CD1c-positive myeloid dendritic cell (primary cell): ENCODE data around the gene MYL7.

Experiments
- DNase-seq: peaks from one replicate; pipeline ENCODE4 v3.0.0-alpha.2; 2016; ENCODE audit errors: extremely low spot score

Gene MYL7

GRCh38 chr7:44112231-44112996 lies 28.7 kb downstream of the MYL7 start:
- DNase-seq, result no peak

- no peak for DNase-seq
These were observed 29.4 kb downstream of the MYL7 start for GRCh38 chr7:44111761-44112160.

DNA sequence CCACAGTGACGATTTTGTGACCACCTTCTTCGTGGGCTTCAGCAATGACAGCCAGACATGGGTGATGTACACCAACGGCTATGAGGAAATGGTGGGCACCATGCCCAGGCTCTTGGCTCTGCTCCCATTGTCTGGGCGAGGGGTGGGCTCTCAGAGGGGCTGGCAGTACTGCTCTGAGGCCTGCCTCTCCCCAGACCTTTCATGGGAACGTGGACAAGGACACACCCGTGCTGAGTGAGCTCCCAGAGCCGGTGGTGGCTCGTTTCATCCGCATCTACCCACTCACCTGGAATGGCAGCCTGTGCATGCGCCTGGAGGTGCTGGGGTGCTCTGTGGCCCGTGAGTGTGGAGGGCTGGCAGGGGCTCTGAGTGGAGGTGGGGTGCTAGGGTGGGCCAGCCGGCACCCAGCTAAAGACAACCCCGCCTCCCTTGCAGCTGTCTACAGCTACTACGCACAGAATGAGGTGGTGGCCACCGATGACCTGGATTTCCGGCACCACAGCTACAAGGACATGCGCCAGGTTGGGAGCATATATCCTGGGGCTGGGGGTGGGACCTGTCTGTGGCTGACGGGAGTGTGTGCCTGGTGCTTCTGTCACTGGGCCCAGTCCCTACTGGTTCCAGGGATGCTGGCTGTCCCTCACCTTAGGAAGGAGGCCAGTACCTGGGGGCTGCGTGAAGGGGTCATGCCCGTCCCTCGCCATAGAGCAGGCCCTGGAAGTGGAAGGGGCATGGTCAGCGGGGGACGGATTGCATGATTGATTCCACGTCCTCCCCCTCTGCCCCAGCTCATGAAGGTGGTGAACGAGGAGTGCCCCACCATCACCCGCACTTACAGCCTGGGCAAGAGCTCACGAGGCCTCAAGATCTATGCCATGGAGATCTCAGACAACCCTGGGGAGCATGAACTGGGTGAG lies 30.2 kb downstream of the MYL7 start:
- no peak for DNase-seq

- no peak for DNase-seq
These were observed 31.1 kb downstream of the MYL7 start for GRCh38 chr7:44109991-44110390.

DNA sequence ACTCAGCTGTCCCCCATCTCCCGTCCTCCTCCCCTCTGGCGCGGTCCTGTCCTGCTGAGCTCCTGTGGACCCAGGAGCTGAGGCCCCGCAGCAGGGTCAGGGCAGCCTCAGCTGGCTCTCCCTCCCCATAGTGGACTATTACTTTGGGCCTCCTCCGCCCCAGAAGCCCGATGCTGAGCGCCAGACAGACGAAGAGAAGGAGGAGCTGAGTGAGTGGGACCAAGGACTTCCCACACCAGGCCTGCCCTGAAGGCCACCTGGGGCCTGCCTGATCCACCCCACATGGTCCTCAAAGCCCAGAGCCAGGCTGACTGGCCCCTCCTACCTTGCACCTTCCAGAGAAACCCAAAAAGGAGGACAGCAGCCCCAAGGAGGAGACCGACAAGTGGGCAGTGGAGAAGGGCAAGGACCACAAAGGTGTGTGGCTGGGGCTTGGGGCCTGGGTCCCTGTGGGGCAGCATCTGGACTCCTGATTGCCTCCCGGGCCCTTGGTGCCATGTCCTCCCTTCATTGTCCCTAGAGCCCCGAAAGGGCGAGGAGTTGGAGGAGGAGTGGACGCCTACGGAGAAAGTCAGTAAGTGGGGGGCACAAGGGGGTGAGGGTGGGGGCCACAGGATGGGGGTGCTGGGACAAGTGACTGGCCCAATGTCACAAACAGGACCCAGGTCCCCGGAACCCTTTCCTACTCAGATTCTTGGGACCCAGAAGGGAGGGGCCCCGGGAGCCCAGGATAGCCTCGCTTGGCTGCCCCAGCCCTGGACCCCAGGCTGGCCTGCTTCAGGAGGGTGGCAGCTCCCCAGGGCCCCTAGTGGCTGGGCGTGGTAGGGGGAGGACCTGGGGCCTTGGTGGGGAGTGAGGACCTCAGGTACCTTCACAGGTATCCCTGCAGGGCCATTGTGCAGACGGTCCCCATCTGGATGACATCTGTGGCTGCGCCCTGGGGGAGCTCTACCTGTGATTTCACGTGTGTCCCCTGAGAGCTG lies 32.1 kb downstream of the MYL7 start:
- no peak for DNase-seq

GRCh38 chr7:44107961-44108767 lies 33.0 kb downstream of the MYL7 start:
- DNase-seq, result no peak

DNA sequence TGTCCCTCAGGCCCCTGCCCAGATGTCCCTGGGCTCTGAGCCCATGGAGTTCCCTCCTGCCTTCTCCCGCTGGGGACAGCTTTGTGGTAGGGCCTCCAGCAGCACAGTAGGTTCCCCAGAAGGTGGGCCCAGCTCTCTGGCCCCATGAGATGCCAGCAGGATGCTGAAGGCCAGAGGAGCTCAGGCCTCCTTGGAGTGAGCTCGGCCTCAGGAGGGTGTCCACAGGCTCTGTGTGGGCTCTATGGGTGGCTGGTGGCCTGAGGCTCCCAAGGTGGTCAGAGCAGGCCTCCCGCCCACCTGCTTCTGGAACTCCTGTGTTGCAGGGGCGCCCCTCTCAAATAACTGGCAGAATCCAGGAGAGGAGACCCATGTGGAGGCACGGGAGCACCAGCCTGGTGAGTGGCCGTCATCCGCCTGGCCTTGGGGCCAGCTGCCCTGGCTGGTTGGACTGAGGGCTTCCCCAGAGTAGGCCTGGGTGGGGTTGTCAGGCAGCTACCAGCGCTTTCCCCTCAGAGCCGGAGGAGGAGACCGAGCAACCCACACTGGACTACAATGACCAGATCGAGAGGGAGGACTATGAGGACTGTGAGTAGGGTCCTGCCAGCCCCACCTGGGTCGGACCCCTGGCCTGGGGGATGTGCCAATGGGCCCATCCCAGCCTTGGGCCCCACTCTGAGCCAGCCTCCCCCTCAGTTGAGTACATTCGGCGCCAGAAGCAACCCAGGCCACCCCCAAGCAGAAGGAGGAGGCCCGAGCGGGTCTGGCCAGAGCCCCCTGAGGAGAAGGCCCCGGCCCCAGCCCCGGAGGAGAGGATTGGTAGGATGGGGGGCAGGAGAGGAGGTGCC lies 33.8 kb downstream of the MYL7 start:
- no peak for DNase-seq

- DNase-seq, result no peak
These were observed 34.6 kb downstream of the MYL7 start for GRCh38 chr7:44106311-44107065.

- DNase-seq, result no peak
These were observed 35.3 kb downstream of the MYL7 start for GRCh38 chr7:44105832-44106231.

DNA sequence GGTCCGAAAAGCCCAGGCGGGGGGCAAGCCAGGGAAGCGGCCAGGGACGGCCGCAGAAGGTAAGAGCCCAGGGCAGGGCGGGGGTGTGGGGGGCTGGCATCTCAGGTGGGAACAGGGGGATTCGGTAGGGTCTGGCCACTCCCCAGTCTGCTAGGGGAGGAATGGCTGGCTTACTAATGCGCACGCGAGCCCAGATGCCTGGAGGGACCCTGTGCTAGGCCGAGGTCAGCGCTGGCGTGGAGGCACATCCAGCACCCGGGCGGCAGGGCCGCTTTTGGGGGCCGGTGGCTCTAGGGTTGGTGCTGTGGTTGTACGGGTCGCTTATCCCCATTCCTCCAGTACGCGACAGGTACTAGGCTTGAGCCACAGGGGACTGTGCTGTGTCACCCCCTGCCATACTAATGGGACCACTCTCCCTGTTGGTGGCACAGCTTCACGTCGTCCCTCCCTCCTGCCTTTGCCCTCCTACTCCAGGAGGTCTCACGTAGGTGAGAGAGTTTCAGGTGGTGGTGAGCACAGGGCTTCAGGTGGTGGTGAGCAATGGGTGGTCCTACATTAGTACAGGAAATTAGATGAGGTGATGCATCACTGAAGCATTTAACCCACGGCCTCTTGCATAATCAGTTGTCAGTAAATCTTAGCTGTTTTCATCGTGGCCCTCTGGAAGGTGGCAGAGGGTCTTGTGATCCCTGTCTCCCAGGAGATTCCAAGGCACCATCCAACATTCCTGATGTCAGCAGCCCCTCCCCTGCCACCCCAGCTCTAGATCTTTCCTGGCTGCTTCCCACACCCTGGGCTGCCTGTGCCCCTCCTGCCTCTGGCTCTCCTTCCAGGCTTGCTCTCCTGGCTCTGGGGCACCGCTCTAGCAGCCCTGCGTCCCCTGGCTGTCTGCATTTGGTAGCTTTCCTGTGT lies 36.0 kb downstream of the MYL7 start:
- no peak for DNase-seq

DNA sequence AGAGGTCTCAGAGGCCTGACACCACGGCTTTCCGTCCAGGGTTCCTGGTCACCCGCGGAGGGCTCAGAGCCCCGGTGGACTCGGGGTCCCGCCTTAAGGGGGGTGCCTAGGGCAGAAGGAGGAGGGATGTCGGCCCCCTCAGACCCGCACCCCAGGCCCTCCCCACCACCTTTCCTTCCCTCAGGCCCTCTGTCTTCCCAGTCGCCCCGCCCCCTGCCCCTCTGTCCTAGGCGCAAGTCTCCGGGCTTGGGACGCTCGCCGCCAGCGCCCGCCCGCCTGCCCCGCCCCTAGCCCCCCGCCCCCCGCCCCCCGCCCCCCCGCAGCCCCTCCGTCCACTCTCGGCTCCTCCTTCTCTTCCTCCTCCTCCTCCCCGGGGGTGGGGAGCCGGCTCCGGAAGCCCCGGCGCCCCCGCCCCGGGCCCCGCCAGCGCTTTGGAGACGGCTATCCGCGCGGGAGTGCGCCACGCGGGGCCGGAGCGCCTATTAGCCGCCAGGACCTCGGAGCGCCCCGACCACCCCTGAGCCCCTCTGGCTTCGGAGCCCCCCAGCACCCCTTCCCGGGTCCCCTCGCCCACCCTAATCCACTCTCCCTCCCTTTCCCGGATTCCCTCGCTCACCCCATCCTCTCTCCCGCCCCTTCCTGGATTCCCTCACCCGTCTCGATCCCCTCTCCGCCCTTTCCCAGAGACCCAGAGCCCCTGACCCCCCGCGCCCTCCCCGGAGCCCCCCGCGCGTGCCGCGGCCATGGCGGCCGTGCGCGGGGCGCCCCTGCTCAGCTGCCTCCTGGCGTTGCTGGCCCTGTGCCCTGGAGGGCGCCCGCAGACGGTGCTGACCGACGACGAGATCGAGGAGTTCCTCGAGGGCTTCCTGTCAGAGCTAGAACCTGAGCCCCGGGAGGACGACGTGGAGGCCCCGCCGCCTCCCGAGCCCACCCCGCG lies 36.9 kb downstream of the MYL7 start, which contains the start of gene AEBP1:
AEBP1 (plus strand) TSS at position 423 of the 937 bp plus-strand sequence; CDS start at position 744, 321 bp downstream.
- no peak for DNase-seq

DNA sequence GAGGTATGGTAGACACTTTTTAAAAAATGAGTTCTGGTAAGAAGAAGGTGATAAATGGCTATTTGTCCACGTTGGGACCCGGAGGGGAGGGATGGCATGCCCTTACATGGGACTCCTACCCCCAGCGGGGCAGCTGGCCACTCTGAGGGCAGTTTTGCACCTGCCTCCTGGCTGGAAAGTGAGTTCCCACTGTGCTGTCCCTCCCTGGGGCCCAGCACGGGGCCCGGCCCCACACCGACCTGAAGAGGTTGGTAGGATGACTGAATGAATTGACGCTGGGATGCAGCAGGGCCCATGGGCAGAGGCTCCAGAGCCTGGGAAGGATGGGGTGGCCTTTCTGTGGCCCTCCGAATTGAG lies 37.6 kb downstream of the MYL7 start:
- DNase-seq, result no peak

- DNase-seq, result no peak
These were observed 38.1 kb downstream of the MYL7 start for GRCh38 chr7:44102846-44103565.

GRCh38 chr7:44101966-44102845 lies 38.9 kb downstream of the MYL7 start:
- no peak for DNase-seq

GRCh38 chr7:44101303-44101965 lies 39.7 kb downstream of the MYL7 start:
- DNase-seq, result no peak
